ENCODE data around the gene MB. TPM values are rescaled to one million over a fixed set of nuclear protein-coding genes. Genes with fewer than 3 reads are reported as not detected.
"Not testable (repeated sequence)": the region's sequence is repeated elsewhere in the genome, so short reads cannot be mapped to it uniquely, and the experiment has no call there.

The MB gene
- total RNA-seq, 4 donors from 2014 or later, result 5.6 to 11.7 (median 9.8) TPM

DNA sequence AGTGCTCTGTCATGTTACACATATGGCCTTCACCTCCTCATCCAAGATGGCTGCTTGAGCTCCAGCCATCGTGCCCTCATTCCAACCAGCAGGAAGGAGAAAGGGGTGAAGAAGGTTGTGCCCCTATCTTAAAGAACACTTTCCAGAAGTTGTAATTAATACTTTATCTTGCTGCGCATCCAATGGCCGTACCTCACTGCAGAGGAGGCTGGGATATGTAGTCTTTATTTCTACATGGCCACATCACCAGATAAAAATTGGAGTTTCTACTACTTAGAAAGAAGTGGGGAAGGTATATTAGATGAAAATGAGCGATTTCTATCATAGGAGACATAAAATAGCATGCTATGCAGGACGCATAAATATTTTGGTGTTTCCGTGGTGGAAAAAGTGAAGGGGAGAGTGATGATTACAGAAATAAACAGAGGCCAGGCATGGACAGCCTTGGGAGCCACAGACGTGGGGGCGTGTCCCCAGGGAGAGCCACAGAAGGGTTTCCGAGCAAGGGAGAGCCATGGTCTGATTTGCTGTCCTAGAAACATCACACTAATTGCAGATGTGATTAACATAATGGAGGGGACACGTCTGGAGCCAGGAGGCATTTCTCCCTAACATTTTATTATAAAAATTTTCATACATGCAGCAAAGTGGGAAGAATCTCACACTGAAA lies 8.8 kb upstream of the MB start:
- peaks cover 0 to 20% (median 0%) of the 10 kb centered on the region in 4 donors for H3K4me1 ChIP-seq
- DNase-seq, result no peak
- no peak overlapping the region for H3K27ac ChIP-seq
- no peaks in the 10 kb centered on the region for H3K36me3 ChIP-seq
- no peak overlapping the region for H3K4me3 ChIP-seq
- no peaks in the 10 kb centered on the region for H3K9me3 ChIP-seq
- H3K27me3 ChIP-seq, result no peaks in the 10 kb centered on the region
- TF ChIP-seq, protein P1, sequence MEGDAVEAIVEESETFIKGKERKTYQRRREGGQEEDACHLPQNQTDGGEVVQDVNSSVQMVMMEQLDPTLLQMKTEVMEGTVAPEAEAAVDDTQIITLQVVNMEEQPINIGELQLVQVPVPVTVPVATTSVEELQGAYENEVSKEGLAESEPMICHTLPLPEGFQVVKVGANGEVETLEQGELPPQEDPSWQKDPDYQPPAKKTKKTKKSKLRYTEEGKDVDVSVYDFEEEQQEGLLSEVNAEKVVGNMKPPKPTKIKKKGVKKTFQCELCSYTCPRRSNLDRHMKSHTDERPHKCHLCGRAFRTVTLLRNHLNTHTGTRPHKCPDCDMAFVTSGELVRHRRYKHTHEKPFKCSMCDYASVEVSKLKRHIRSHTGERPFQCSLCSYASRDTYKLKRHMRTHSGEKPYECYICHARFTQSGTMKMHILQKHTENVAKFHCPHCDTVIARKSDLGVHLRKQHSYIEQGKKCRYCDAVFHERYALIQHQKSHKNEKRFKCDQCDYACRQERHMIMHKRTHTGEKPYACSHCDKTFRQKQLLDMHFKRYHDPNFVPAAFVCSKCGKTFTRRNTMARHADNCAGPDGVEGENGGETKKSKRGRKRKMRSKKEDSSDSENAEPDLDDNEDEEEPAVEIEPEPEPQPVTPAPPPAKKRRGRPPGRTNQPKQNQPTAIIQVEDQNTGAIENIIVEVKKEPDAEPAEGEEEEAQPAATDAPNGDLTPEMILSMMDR (IDR thresholded peaks at IDR 0.05), result no peak
- no peak for TF ChIP-seq POLR2A (IDR thresholded peaks at IDR 0.05)

DNA sequence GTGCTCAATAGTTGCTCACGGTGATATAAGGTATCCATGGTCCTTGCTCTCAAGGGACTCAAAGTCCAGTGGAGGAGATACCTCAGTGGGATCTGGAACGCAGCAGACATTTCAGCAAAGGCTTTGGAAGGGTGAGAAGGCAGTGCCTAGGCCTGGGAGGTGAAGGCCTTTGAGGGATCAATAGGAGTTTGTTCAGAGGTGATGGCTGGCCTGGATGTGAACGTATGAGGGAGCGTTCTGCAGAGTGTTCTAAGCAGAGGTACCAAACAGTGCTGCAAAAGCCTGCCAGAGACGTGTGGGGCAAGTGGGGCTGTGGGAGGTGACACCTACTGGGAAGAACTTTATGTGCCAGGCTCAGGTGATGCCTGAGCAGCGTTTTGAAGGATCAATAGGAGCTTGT lies 7.4 kb upstream of the MB start:
- Histone ChIP-seq H3K27ac (no peak overlapping the region), H3K36me3 (no peaks in the 10 kb centered on the region), H3K4me3 (no peak overlapping the region), H3K4me1 (peaks cover 0 to 20% (median 0%) of the 10 kb centered on the region in 4 donors), H3K27me3 (no peaks in the 10 kb centered on the region), H3K9me3 (no peaks in the 10 kb centered on the region)
- DNase-seq, result no peak
- TF ChIP-seq, protein P1 (IDR thresholded peaks at IDR 0.05), result no peak
- TF ChIP-seq POLR2A (IDR thresholded peaks at IDR 0.05), result no peak

DNA sequence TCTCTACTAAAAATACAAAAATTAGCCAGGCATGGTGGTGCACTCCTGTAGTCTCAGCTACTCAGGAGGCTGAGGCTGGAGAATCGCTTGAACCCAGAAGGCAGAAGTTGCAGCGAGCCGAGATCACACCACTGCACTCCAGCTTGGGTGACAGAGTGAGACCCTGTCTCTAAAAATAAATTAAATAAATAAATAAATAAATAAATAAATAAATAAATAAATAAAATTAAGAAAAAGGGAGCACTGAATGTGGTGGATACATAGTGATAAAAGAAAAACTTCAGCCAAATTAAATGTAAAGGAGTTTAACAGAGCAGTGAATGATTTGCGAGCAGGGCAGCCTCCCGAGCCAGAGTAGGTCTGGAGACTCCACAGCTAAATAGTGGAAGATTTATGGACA lies 6.8 kb upstream of the MB start:
- not testable (repeated sequence) for H3K4me3 ChIP-seq, H3K9me3 ChIP-seq, H3K27ac ChIP-seq, H3K36me3 ChIP-seq, H3K27me3 ChIP-seq, DNase-seq
- peaks cover 0 to 20% (median 0%) of the 10 kb centered on the region in 4 donors for H3K4me1 ChIP-seq

DNA sequence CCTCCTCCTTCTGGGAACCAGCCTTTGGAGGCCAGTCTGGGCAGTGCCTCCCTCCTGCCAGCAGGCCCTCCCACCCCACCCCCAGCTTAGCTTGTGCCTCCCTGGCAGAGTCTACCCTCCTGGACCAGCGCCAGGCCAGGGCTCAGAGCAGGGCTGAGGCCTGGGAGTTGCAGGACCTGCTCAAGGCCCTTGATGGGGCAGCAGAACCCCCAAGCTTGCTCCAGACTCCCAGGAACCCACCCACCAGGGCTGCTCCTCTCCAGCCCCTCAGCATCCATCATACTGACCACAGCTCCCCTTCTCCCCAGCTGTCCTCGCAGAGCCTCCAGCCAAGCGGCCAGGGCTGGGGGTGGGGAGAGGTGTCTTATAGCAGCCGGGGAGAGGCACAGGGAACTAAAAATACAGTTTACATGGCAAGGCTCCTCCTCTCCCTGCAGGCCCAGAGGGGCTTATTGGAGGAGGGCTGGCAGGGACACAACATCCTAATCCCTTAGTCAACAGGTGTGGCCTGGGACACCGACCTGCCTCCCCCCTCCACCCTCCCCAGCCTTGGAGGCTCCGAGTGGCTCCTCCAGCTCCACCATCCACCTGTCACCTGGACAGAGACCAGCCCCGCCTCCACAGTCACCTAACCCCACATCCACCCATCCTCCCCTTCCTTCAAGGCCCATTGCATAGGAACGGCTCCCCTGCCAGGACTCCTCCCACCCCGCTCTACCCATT lies 5.2 kb upstream of the MB start:
- H3K4me1 ChIP-seq, result peaks cover 0 to 24% (median 0%) of the 10 kb centered on the region in 4 donors
- H3K4me3 ChIP-seq, result no peak overlapping the region
- H3K9me3 ChIP-seq, result no peaks in the 10 kb centered on the region
- H3K27ac ChIP-seq, result peak overlapping the region in 2 of 4 donors; percentile 37 to 65
- DNase-seq, result peak in 2 of 3 donors; percentile 71 to 80
- H3K36me3 ChIP-seq, result no peaks in the 10 kb centered on the region
- TF ChIP-seq, protein P1 (IDR thresholded peaks at IDR 0.05), result no peak
- TF ChIP-seq POLR2A (IDR thresholded peaks at IDR 0.05), result peak in 1 of 2 donors; percentile 29
- no peaks in the 10 kb centered on the region for H3K27me3 ChIP-seq

DNA sequence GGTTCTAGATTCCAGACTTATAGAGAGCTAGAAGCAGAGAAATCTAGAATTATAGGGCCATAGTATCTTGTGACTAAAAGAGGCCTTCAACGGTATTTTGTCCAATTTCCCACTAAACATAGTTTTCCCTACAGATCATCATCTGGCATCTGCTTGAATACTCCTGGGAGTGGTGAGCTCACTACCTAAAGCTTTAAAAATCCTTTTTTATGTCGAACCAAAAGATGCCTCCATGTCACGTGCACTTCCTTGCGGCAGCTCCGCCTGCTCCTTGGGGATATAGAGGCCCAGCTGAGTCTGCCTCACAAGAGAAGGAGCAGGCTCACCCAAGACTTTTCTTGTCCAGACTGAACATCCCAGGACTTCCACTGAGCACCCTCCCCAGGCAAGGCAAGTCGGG lies 4.3 kb upstream of the MB start:
- Histone ChIP-seq H3K36me3 (no peaks in the 10 kb centered on the region), H3K4me3 (no peak overlapping the region), H3K9me3 (no peaks in the 10 kb centered on the region), H3K27me3 (no peaks in the 10 kb centered on the region), H3K27ac (peak overlapping the region in 2 of 4 donors; percentile 37 to 65), H3K4me1 (peaks cover 0 to 22% (median 0%) of the 10 kb centered on the region in 4 donors)
- no peak for TF ChIP-seq POLR2A (IDR thresholded peaks at IDR 0.05)
- TF ChIP-seq, protein P1 (IDR thresholded peaks at IDR 0.05), result no peak
- no peak for DNase-seq

DNA sequence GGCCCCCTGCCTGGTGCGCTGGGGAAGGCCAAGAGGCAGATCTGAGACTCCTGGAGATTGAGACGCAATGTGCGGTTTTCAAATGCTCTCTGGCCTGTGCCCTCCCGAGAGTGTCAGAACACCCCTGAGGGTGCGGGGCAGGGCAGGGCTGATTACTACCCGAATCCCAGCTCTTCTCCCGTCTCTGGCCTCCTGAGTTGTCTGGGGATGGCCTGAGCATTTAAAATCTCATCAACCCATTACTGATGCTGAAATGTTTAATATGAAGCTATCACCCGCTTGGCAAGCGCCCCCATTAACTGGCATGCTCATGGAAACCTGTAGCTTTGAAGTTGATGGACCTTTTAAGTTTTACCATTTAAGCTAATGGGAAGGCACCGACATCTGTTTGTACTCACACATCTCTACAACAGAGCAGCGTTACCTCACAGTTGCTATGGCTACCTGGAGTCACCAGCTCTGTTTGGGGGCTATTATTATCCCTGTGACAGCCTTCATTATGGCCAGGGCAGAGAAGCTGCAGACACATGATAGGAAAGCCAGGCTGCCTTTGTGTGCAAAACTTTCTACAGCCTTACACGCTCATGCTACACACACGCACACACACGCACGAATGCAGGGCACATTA lies 3.6 kb upstream of the MB start:
- DNase-seq, result no peak
- Histone ChIP-seq H3K4me1 (peaks cover 0 to 22% (median 0%) of the 10 kb centered on the region in 4 donors), H3K27ac (peak overlapping the region in 1 of 4 donors; percentile 34), H3K9me3 (no peaks in the 10 kb centered on the region), H3K4me3 (no peak overlapping the region), H3K36me3 (no peaks in the 10 kb centered on the region), H3K27me3 (no peaks in the 10 kb centered on the region)
- TF ChIP-seq, protein P1 (IDR thresholded peaks at IDR 0.05), result no peak
- TF ChIP-seq POLR2A (IDR thresholded peaks at IDR 0.05), result no peak

Data from Peyer's patch (tissue), 4 donors.